ENCODE data around the gene TCP11L1. TPM values are rescaled to one million over a fixed set of nuclear protein-coding genes. Genes with fewer than 3 reads are reported as not detected.

Gene TCP11L1
- total and polyA plus RNA-seq, 4 donors: 2.9 to 11.7 (median 6.9) TPM

DNA sequence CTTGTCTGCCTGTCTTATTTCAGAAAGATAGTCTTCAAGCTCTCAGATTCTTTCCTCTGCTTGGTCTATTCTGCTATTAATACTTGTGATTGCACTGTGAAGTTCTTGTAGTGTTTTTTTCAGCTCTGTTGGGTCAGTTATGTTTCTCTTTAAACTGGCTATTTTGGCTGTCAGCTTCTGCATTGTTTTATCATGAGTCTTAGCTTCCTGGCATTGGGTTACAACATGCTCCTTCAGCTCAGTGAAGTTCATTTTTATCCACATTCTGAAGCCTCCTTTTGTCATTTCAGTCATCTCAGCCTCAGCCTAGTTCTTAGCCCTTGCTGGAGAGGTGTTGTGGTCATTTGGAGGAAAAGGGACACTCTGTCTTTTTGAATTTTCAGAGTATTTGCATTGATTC is 39.2 kb upstream of the TCP11L1 start:
- DNase-seq (ENCODE audit: low spot score): no peak
- H3K9me3 ChIP-seq (ENCODE audit: control insufficient read depth in 4 of 4, low read length in 3 of 4): no peaks in the 10 kb centered on the region
- H3K36me3 ChIP-seq (ENCODE audit: control insufficient read depth in 4 of 4, insufficient read depth in 3 of 4, low read depth in 1 of 4, low read length in 3 of 4): no peaks in the 10 kb centered on the region
- TF ChIP-seq YY1 (IDR thresholded peaks at IDR 0.05) (no peak), RXRA (IDR thresholded peaks at IDR 0.05) (no peak), HNF4A (conservative IDR thresholded peaks at IDR 0.05) (no peak)
- H3K27ac ChIP-seq (ENCODE audit: low read depth in 1 of 2, low read length in 2 of 2): no peak overlapping the region
- H3K9ac ChIP-seq (ENCODE audit: low read depth in 1 of 2, low read length in 2 of 2): no peak overlapping the region
- H3K4me3 ChIP-seq (ENCODE audit: low read depth in 1 of 3, low read length in 3 of 3): no peak overlapping the region
- no peaks in the 10 kb centered on the region for H3K4me1 ChIP-seq (ENCODE audit: control insufficient read depth in 4 of 4, insufficient read depth in 4 of 4, low read length in 3 of 4)
- no peaks in the 10 kb centered on the region for H3K27me3 ChIP-seq (ENCODE audit: control insufficient read depth in 4 of 4, insufficient read depth in 4 of 4, low read length in 3 of 4)

DNA sequence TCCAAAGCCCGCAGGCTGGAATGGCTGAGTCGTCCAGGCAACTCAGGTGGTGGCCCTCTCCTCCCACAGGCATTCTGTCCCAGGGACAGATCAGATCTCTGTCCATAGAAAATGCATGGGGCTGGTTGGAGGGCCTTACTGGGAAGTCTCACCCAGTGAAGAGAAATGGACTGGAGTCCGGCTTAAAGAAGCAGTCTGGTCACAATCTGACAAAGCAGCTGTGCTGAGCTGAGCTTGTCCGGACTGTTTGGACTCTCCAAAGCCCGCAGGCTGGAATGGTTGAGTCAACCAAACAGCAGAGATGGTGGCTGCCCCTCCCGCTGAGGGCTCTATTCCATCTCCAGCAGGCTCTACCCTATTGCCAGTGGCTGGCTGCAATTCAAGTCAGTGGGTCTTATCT is 38.1 kb upstream of the TCP11L1 start:
- Histone ChIP-seq H3K27me3 (ENCODE audit: control insufficient read depth in 4 of 4, insufficient read depth in 4 of 4, low read length in 3 of 4) (no peaks in the 10 kb centered on the region), H3K9ac (ENCODE audit: low read depth in 1 of 2, low read length in 2 of 2) (no peak overlapping the region), H3K9me3 (ENCODE audit: control insufficient read depth in 4 of 4, low read length in 3 of 4) (no peaks in the 10 kb centered on the region), H3K4me1 (ENCODE audit: control insufficient read depth in 4 of 4, insufficient read depth in 4 of 4, low read length in 3 of 4) (no peaks in the 10 kb centered on the region), H3K36me3 (ENCODE audit: control insufficient read depth in 4 of 4, insufficient read depth in 3 of 4, low read depth in 1 of 4, low read length in 3 of 4) (no peaks in the 10 kb centered on the region), H3K4me3 (ENCODE audit: low read depth in 1 of 3, low read length in 3 of 3) (no peak overlapping the region), H3K27ac (ENCODE audit: low read depth in 1 of 2, low read length in 2 of 2) (no peak overlapping the region)
- no peak for DNase-seq (ENCODE audit: low spot score)
- 90% methylated on average over 6 of the region's 6 CpGs for WGBS
- TF ChIP-seq, protein P1, sequence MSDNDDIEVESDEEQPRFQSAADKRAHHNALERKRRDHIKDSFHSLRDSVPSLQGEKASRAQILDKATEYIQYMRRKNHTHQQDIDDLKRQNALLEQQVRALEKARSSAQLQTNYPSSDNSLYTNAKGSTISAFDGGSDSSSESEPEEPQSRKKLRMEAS (IDR thresholded peaks at IDR 0.05): no peak
- no peak for TF ChIP-seq HNF4G (IDR thresholded peaks at IDR 0.05)

DNA sequence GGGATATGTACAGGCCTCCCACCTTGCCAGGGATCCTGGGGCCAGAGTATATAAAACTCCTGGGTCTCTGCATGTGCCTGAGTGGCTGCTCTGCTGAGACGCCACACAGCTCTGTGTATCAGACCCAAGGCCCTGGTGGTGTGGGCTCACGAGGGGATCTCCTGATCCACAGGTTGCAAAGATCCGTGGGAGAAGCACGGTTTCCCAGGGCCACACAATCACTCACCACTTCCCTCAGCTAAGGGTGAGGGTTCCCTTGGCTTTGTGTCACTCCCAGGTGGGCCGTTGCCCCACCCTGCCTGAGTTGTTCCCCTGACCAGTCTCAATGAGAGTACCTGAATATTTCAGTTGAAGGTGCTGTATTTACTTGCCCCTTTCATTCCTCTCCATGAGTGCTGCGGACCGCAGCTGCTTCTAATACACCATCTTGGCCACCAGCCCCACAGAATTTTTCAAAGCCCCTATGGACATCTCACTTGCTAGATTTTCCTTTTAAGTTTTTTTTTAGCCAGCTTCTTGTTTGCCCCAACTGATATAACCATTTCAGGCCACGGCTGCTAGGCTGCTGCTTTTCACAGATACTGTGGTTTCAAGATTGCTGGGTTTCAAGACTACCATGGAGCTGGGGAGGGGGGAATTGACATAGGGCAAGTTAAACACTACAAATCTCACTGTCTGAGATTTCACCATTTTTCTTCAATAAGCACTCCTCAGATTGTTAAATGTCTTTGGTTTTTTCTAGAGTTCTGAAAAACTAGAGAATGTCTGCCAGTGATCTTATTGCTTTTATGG is 37.4 kb upstream of the TCP11L1 start:
- 93% methylated on average over 8 of the region's 8 CpGs for WGBS

More for the DNA sequence above, 37.4 kb upstream of the TCP11L1 start:
- no peak overlapping the region for H3K27ac ChIP-seq (ENCODE audit: low read depth in 1 of 2, low read length in 2 of 2)
- no peaks in the 10 kb centered on the region for H3K9me3 ChIP-seq (ENCODE audit: control insufficient read depth in 4 of 4, low read length in 3 of 4)
- TF ChIP-seq, protein P2, sequence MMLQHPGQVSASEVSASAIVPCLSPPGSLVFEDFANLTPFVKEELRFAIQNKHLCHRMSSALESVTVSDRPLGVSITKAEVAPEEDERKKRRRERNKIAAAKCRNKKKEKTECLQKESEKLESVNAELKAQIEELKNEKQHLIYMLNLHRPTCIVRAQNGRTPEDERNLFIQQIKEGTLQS (IDR thresholded peaks at IDR 0.05): no peak
- TF ChIP-seq, protein P3, sequence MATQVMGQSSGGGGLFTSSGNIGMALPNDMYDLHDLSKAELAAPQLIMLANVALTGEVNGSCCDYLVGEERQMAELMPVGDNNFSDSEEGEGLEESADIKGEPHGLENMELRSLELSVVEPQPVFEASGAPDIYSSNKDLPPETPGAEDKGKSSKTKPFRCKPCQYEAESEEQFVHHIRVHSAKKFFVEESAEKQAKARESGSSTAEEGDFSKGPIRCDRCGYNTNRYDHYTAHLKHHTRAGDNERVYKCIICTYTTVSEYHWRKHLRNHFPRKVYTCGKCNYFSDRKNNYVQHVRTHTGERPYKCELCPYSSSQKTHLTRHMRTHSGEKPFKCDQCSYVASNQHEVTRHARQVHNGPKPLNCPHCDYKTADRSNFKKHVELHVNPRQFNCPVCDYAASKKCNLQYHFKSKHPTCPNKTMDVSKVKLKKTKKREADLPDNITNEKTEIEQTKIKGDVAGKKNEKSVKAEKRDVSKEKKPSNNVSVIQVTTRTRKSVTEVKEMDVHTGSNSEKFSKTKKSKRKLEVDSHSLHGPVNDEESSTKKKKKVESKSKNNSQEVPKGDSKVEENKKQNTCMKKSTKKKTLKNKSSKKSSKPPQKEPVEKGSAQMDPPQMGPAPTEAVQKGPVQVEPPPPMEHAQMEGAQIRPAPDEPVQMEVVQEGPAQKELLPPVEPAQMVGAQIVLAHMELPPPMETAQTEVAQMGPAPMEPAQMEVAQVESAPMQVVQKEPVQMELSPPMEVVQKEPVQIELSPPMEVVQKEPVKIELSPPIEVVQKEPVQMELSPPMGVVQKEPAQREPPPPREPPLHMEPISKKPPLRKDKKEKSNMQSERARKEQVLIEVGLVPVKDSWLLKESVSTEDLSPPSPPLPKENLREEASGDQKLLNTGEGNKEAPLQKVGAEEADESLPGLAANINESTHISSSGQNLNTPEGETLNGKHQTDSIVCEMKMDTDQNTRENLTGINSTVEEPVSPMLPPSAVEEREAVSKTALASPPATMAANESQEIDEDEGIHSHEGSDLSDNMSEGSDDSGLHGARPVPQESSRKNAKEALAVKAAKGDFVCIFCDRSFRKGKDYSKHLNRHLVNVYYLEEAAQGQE (IDR thresholded peaks at IDR 0.05): no peak
- TF ChIP-seq, protein P4, sequence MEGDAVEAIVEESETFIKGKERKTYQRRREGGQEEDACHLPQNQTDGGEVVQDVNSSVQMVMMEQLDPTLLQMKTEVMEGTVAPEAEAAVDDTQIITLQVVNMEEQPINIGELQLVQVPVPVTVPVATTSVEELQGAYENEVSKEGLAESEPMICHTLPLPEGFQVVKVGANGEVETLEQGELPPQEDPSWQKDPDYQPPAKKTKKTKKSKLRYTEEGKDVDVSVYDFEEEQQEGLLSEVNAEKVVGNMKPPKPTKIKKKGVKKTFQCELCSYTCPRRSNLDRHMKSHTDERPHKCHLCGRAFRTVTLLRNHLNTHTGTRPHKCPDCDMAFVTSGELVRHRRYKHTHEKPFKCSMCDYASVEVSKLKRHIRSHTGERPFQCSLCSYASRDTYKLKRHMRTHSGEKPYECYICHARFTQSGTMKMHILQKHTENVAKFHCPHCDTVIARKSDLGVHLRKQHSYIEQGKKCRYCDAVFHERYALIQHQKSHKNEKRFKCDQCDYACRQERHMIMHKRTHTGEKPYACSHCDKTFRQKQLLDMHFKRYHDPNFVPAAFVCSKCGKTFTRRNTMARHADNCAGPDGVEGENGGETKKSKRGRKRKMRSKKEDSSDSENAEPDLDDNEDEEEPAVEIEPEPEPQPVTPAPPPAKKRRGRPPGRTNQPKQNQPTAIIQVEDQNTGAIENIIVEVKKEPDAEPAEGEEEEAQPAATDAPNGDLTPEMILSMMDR (IDR thresholded peaks at IDR 0.05; ENCODE audit: low read depth, low read length, missing input control): no peak
- TF ChIP-seq JUND (IDR thresholded peaks at IDR 0.05) (no peak), SP1 (IDR thresholded peaks at IDR 0.05) (no peak), NR2F2 (IDR thresholded peaks at IDR 0.05) (no peak), HNF4G (IDR thresholded peaks at IDR 0.05) (no peak), TAF1 (conservative IDR thresholded peaks at IDR 0.05) (no peak), GABPA (IDR thresholded peaks at IDR 0.05 in 1 of 2, conservative IDR thresholded peaks at IDR 0.05 in 1 of 2) (no peak), RAD21 (IDR thresholded peaks at IDR 0.05) (no peak), EGR1 (IDR thresholded peaks at IDR 0.05; ENCODE audit: low read depth in 2 of 2) (no peak), YY1 (IDR thresholded peaks at IDR 0.05) (no peak), RXRA (IDR thresholded peaks at IDR 0.05) (no peak), FOXA2 (IDR thresholded peaks at IDR 0.05) (no peak), FOXA1 (IDR thresholded peaks at IDR 0.05) (no peak)
- TF ChIP-seq, protein P5, sequence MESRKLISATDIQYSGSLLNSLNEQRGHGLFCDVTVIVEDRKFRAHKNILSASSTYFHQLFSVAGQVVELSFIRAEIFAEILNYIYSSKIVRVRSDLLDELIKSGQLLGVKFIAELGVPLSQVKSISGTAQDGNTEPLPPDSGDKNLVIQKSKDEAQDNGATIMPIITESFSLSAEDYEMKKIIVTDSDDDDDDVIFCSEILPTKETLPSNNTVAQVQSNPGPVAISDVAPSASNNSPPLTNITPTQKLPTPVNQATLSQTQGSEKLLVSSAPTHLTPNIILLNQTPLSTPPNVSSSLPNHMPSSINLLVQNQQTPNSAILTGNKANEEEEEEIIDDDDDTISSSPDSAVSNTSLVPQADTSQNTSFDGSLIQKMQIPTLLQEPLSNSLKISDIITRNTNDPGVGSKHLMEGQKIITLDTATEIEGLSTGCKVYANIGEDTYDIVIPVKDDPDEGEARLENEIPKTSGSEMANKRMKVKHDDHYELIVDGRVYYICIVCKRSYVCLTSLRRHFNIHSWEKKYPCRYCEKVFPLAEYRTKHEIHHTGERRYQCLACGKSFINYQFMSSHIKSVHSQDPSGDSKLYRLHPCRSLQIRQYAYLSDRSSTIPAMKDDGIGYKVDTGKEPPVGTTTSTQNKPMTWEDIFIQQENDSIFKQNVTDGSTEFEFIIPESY (IDR thresholded peaks at IDR 0.05): no peak
- TF ChIP-seq, protein P1 (IDR thresholded peaks at IDR 0.05): no peak
- no peak for DNase-seq (ENCODE audit: low spot score)
- no peak overlapping the region for H3K9ac ChIP-seq (ENCODE audit: low read depth in 1 of 2, low read length in 2 of 2)
- H3K27me3 ChIP-seq (ENCODE audit: control insufficient read depth in 4 of 4, insufficient read depth in 4 of 4, low read length in 3 of 4): no peaks in the 10 kb centered on the region
- H3K4me3 ChIP-seq (ENCODE audit: low read depth in 1 of 3, low read length in 3 of 3): no peak overlapping the region
- H3K4me1 ChIP-seq (ENCODE audit: control insufficient read depth in 4 of 4, insufficient read depth in 4 of 4, low read length in 3 of 4): no peaks in the 10 kb centered on the region
- no peaks in the 10 kb centered on the region for H3K36me3 ChIP-seq (ENCODE audit: control insufficient read depth in 4 of 4, insufficient read depth in 3 of 4, low read depth in 1 of 4, low read length in 3 of 4)

Measured in liver (tissue), 9 donors.